Adrenal gland (tissue), 12 donors: ENCODE measurements around the gene SMURF1. TPM values are rescaled to one million over a fixed set of nuclear protein-coding genes. Genes with fewer than 3 reads are reported as not detected.

Experiments used
- DNase-seq, 7 donors: peaks; one replicate each; pipeline ENCODE4 v3.0.0-alpha.2; 2019 to 2020
- H3K27ac ChIP-seq, 5 donors: fragments of 200-600 bp; sonication (generic) in 4 of 5; 1 replicate in 3 of 5; 2 replicates in 2 of 5; pipeline versions ENCODE4 v1.5.1 to v1.8.0; 2016 to 2020; ENCODE audit warnings: mild to moderate bottlenecking in 1 of 5
- H3K27me3 ChIP-seq: fragments of 200-600 bp; 2 replicates; pipeline ENCODE4 v1.8.0; 2021
- H3K36me3 ChIP-seq, 2 donors: fragments of 200-600 bp; replicated peaks in 1 of 2; 1 replicate in 1 of 2; 2 replicates in 1 of 2; pipeline versions ENCODE4 v1.5.1 to v1.8.0; 2018 to 2022
- H3K4me1 ChIP-seq, 2 donors: fragments of 200-600 bp; replicated peaks in 1 of 2; 1 replicate in 1 of 2; 2 replicates in 1 of 2; pipeline versions ENCODE4 v1.5.1 to v1.8.0; 2018 to 2021
- H3K4me3 ChIP-seq, 4 donors: fragments of 200-600 bp; sonication (generic) in 3 of 4; one replicate each; pipeline ENCODE4 v1.5.1; 2016 to 2018
- H3K9me3 ChIP-seq, 3 donors: fragments of 200-600 bp; sonication (generic) in 1 of 3; replicated peaks in 1 of 3; 1 replicate in 2 of 3; 2 replicates in 1 of 3; pipeline versions ENCODE4 v1.5.1 to v1.8.0; 2016 to 2021
- CTCF ChIP-seq, 6 experiments: fragments of 450-650 bp in 4 of 6; fragments of 200-600 bp in 2 of 6; sonication (generic) in 1 of 6; IDR thresholded peaks; 1 replicate in 5 of 6; 2 replicates in 1 of 6; pipeline versions ENCODE4 v1.5.1 to v1.8.0; 2016 to 2021; ENCODE audit warnings: antibody characterized with exemption in 6 of 6, mild to moderate bottlenecking in 2 of 6, moderate library complexity in 1 of 6
- POLR2A ChIP-seq, 2 donors: fragments of 450-650 bp; IDR thresholded peaks; one replicate each; pipeline ENCODE4 v1.6.1; 2017; ENCODE audit warnings: antibody characterized with exemption in 2 of 2, mild to moderate bottlenecking in 2 of 2, moderate library complexity in 1 of 2
- WGBS, 4 donors: extraction: QIAGEN DNeasy Blood & Tissue Kit in 2 of 4; methylation state at CpG; one replicate each; pipeline versions ENCODE4 v1.1.5 to v1.1.7; 2013 to 2017; 5-methylcytosine and 5-hydroxymethylcytosine counted together
- intact Hi-C, 2 donors: fragments of 100-400 bp; cut with DNase I; formaldehyde crosslinking; loops; one replicate each; pipeline versions ENCODE4 v1.14.1 to v1.15.0; 2022 to 2023
- polyA plus RNA-seq, 3 donors: library from polyadenylated mRNA; stranded (reverse); fragments of 200-250 nt in 2 of 3; fragments of 350-450 nt in 1 of 3; fragmentation: Illumina TruSeq in 1 of 3; extraction: RNeasy Lipid Tissue Mini Kit (QIAGEN cat#74804) in 1 of 3; gene quantifications; one replicate each; pipeline ENCODE4 v1.2.3, GENCODE V29; 2013 to 2014
- total RNA-seq, 9 donors: library from RNA; depleted of rRNA in 4 of 9; stranded (reverse); fragments of >200 nt in 4 of 9; fragments of 120-200 nt in 1 of 9; fragmentation: NEBNext Ultra II Directional in 1 of 9; extraction: Animal tissue kit (Norgen Biotek cat#: 25700) in 1 of 9; gene quantifications; one replicate each; pipeline versions ENCODE4 v1.1.0 to v1.2.4, GENCODE V29; 2013 to 2023
- donor health status: healthy with polysubstance abuse.
- donor health status: Bipolar disorder and iron deficiency.
- donor health status: DM: yes; HTN: yes; CAD: no.
- donor health status: DM: no; HTN: no; CAD: no.
- donor health status: DM: no; HTN: no; CAD: no.
- donor health status: DM: yes; HTN: yes; CAD: no.

The SMURF1 gene
- total and polyA plus RNA-seq, 12 donors = 8.9 to 40.3 (median 22.3) TPM

- Histone ChIP-seq H3K9me3 (no peaks in the 10 kb centered on the region), H3K4me3 (no peak overlapping the region), H3K27me3 (no peaks in the 10 kb centered on the region), H3K4me1 (peaks cover 0 to 6% of the 10 kb centered on the region in 2 donors), H3K27ac (no peak overlapping the region), H3K36me3 (peaks cover 0 to 12% of the 10 kb centered on the region in 2 donors)
- TF ChIP-seq POLR2A (IDR thresholded peaks at IDR 0.05) = no peak
- no peak for TF ChIP-seq CTCF (IDR thresholded peaks at IDR 0.05)
- intact Hi-C loops = no loop called here
- WGBS, 4 donors = 79 to 97% (median 96%) methylated on average over 3 of the region's 3 CpGs
- DNase-seq = no peak
Measured at GRCh38 chr7:99020413-99020715, 123.5 kb downstream of the SMURF1 start.

GRCh38 chr7:99019523-99020412 lies 124.1 kb downstream of the SMURF1 start:
- Histone ChIP-seq H3K27me3 (no peaks in the 10 kb centered on the region), H3K36me3 (peaks cover 0 to 18% of the 10 kb centered on the region in 2 donors), H3K27ac (no peak overlapping the region), H3K4me3 (no peak overlapping the region), H3K9me3 (no peaks in the 10 kb centered on the region), H3K4me1 (peaks cover 0 to 6% of the 10 kb centered on the region in 2 donors)
- TF ChIP-seq POLR2A (IDR thresholded peaks at IDR 0.05) = no peak
- peak in 2 of 7 donors; percentile 7 to 42 for DNase-seq
- 94 to 98% (median 95%) methylated on average over 12 of the region's 12 CpGs for WGBS, 4 donors
- intact Hi-C loops = no loop called here

GRCh38 chr7:99016196-99016595 lies 127.7 kb downstream of the SMURF1 start:
- TF ChIP-seq CTCF (IDR thresholded peaks at IDR 0.05) = no peak
- TF ChIP-seq POLR2A (IDR thresholded peaks at IDR 0.05) = no peak
- DNase-seq = no peak
- Histone ChIP-seq H3K36me3 (peaks cover 0 to 54% of the 10 kb centered on the region in 2 donors), H3K27ac (no peak overlapping the region), H3K9me3 (no peaks in the 10 kb centered on the region), H3K4me3 (no peak overlapping the region), H3K27me3 (no peaks in the 10 kb centered on the region), H3K4me1 (no peaks in the 10 kb centered on the region)
- intact Hi-C loops = no loop called here
- WGBS, 4 donors = 94 to 99% (median 98%) methylated on average over 8 of the region's 8 CpGs

- Histone ChIP-seq H3K4me1 (no peaks in the 10 kb centered on the region), H3K27me3 (no peaks in the 10 kb centered on the region), H3K27ac (no peak overlapping the region), H3K36me3 (peaks cover 0 to 63% of the 10 kb centered on the region in 2 donors), H3K9me3 (no peaks in the 10 kb centered on the region), H3K4me3 (no peak overlapping the region)
- WGBS, 4 donors = 77 to 91% (median 84%) methylated on average over 9 to 18 of the region's 18 CpGs
- intact Hi-C loops = no loop called here
- TF ChIP-seq CTCF (IDR thresholded peaks at IDR 0.05) (no peak), POLR2A (IDR thresholded peaks at IDR 0.05) (no peak)
- peak in 2 of 7 donors; percentile 23 to 51 for DNase-seq
Measured at GRCh38 chr7:99014113-99014985, 129.6 kb downstream of the SMURF1 start.
